GM19467 (cell line): Measurements from ENCODE around the gene PLEKHM3.

ENCODE experiments used
- ATAC-seq: cut with Tn5 transposase; IDR thresholded peaks from one replicate; pipeline ENCODE4 v1.9.1; 2021; ENCODE audit warnings: mild to moderate bottlenecking, moderate library complexity; ENCODE audit not compliant: unreplicated experiment

PLEKHM3 gene

DNA sequence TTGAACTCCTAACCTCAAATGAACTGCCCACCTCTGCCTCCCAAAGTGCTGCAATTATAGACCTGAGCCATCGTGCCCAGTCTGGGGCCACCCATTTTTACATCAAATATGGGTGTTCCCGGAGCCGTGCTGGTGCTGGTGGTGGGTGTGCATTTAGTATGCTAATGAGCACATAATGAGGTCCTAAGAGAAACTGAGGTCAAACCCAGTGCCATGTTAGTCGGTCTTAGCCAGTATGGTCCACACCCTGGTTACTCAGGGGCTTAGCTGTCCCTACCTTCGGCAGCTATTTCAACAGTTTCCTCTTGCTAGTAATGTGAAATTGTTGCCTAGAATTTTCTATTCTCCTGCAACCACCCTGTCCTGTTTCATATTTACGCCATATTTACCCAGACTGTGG lies 217.2 kb downstream of the PLEKHM3 start:
- ATAC-seq: no peak

DNA sequence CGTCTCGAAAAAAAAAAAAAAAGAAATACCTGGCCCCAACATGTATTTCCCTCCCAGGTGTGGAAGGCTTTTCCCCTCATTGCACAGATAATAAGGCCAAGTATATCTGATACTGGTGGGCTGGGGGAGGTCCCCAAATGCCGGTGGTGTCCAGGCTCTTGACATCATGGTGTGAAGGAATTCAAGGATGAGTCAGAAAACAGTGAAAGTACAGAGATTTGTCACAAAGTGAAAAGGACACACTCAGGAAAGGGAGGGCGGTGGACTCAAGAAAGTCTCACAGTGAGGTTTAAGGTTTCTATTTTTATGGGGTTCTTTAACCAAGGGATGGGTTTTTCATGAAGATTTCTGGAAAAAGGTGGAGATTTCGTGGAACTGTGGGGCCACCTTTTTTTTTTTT lies 217.8 kb downstream of the PLEKHM3 start:
- ATAC-seq: no peak

- no peak for ATAC-seq
These were observed 219.6 kb downstream of the PLEKHM3 start for GRCh38 chr2:207805566-207806226.

DNA sequence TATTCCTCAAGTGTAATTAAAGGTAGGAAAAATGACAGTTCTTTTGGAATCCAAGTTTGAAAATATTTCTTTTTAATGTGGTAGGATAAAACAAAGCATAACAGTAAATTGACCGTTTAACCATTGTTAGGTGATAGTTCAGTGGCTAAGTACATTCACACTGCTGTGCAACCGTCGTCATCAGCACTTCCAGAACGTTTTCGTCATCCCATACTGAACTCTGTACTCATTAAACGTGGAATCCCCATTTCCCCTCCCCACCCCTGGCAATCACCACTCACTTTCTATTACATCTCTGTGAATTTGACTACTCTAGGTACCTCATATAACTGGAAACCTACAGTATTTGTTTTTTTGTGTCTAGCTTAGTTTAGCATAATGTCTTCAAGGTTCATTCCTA lies 222.7 kb downstream of the PLEKHM3 start:
- ATAC-seq: no peak

DNA sequence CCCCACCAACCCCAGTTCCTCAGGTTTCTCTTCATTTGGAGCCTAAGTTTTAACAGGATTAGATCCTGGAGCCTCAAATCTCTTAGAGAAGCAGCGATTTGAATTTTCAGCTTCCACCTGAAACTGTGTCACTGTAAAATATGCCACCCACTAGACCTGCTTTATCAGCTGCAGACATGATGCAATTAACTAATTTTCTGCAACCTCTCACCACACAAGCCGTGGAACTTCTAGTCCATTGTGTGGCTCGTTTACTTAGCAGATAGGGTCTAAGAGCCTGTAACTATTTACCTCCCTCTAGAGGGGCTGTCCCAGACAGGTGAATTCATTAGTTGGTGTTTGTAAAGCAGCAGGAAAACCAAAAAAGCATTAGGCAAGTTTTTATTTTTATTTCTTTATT lies 224.1 kb downstream of the PLEKHM3 start:
- no peak for ATAC-seq

DNA sequence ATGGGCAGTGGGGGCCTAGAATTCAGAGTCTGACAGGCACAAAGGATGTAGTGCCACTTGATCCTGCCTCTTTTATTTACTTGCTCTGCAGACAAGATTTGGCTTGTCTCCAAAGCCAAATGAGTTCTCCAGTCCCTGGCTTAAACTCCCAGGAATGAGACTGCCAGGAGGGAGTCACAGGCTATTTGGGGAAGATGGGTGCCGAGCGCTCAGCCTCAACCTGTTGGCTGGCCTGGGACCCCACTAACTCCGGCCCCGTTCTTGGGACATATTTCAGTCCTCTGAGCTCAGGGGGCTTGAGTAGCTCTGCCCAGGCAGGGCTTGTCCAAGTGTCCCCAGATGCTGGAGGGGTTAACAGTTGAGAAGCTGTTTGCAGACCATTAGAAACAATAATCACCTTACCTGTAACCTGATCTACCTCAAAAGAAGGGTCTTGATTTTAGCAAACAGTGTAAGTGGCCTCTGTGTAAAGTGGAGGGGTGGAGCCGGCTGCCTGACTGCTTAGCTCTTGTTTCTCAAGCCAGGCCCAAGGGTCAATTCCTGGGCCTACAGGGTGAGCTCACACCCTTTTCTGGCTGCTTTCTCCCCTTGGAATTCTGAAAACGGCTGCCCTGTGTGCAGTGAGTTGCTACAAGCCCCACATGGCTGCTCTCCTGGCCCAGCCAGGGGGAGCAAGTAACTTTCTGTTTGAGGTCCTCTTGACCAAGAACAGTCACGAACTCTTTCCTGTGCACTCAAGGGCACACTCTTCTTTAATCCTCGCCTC lies 228.6 kb downstream of the PLEKHM3 start:
- ATAC-seq: no peak

- ATAC-seq: no peak
These were observed 233.0 kb downstream of the PLEKHM3 start for GRCh38 chr2:207792244-207792785.

- ATAC-seq: no peak
These were observed 233.6 kb downstream of the PLEKHM3 start for GRCh38 chr2:207791579-207792243.

GRCh38 chr2:207790898-207791297 lies 234.4 kb downstream of the PLEKHM3 start:
- no peak for ATAC-seq

DNA sequence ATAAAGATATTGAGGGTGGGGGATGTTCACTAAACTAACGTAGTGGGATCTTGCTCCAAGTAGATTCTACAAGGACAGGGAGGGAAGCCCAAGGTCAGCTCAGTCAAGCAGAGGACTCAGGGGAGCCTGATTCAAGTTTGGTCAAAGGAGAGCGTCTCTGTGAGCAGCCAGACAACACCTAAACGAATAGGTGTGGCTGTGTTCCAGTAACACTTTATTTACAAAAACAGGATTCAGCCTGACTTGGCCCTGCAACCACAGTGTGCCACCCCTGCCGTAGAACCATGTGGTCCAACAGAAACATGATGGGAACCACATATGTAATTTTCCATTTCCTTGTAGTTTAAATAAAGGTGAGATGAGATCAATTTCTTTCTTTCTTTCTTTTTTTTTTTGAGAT lies 237.5 kb downstream of the PLEKHM3 start:
- no peak for ATAC-seq

- no peak for ATAC-seq
These were observed 238.3 kb downstream of the PLEKHM3 start for GRCh38 chr2:207787017-207787416.

GRCh38 chr2:207784898-207785297 lies 240.4 kb downstream of the PLEKHM3 start:
- ATAC-seq: no peak

DNA sequence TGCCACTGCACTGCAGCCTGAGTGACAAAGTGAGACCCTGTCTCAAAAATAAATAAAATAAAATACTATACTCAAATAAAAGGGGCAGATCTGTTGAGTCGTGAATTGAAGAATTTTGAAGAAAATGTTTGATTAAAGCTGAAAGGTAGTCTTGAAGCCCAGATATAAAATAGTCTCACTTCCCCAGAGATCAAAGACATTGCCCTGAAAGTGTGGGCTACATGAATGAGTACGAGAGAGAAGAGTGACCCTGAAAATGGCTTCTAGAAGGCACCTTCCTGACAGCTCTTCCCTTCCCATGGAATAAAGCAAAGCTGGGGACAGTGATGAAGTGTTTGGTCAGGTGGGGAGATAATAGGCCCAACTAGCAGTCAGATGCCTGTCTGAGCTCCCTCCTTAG lies 241.8 kb downstream of the PLEKHM3 start:
- ATAC-seq: no peak

- no peak for ATAC-seq
These were observed 242.9 kb downstream of the PLEKHM3 start for GRCh38 chr2:207782238-207783030.

DNA sequence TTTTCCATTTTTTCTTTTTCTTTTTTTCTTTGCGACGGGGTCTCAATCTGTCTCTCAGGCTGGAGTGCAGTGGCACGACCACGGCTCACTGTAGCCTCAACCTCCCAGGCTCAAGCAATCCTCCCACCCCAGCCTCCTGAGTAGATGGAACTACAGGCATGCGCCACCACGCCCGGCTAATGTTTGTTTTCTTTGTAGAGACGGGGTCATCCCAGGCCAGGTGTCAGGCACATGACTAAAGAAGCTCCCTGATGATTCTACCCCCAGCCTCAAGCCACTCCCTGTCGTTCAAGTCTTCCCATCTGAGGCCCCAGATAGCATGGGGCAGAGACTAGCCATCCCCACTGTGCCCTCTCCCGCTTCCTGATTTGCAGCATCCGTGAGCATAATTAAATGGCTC lies 245.8 kb downstream of the PLEKHM3 start:
- ATAC-seq: no peak

- no peak for ATAC-seq
These were observed 246.9 kb downstream of the PLEKHM3 start for GRCh38 chr2:207778298-207778882.

DNA sequence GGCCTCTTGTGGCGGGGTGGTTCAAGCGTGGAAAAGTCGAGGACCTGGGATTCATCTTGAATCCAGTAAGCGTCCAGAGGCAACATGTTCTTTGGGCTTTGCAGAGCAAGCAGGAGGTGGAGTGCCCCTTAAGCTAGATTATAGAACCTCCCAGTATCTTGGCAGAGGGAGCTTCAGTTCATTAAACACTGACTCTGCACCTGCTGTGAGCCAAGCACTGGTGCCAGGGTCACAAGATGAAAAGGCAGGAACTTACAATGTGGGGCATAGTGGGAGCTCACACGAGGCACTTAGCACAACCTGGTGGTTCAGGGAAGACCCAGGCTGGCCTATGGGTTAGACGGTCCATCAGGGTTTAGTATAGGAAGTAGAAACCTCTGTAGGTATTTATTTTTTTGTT lies 248.2 kb downstream of the PLEKHM3 start:
- ATAC-seq: no peak

DNA sequence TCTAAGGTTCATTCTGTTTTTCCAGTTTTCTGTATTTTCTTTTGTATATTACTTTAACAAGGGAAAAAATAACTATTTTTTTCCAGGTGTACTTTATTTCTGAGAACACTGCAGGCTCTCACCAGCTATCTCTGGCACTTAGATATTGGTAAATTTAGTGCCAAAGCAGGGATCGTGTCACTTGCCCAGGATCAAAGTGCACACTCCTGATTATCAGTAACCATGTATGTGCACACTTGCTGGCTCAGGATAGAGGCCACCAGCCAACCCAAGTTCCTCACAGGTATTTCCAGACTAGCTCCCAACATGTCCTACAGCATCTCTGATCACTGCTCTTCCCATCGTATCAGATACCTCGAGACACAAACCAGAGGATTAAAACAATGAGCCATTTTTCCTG lies 249.9 kb downstream of the PLEKHM3 start:
- ATAC-seq: no peak

- no peak for ATAC-seq
These were observed 252.5 kb downstream of the PLEKHM3 start for GRCh38 chr2:207772844-207773205.

GRCh38 chr2:207772081-207772843 lies 253.1 kb downstream of the PLEKHM3 start:
- ATAC-seq: no peak
